HG02840 (cell line): ENCODE data around the gene SCYGR6.

Source experiments
- ATAC-seq: cut with Tn5 transposase; IDR thresholded peaks from one replicate; pipeline ENCODE4 v1.9.1; 2021; ENCODE audit warnings: mild to moderate bottlenecking, moderate library complexity, moderate number of reproducible peaks; ENCODE audit not compliant: unreplicated experiment, low FRiP score

Gene SCYGR6

GRCh38 chr2:227716501-227716900 is 8.1 kb downstream of the SCYGR6 start:
- ATAC-seq = no peak

- ATAC-seq = no peak
These were observed 11.3 kb downstream of the SCYGR6 start for GRCh38 chr2:227713291-227713690.

GRCh38 chr2:227710986-227711385 is 13.6 kb downstream of the SCYGR6 start:
- no peak for ATAC-seq

- ATAC-seq = no peak
These were observed 17.2 kb downstream of the SCYGR6 start for GRCh38 chr2:227707390-227707789.

- no peak for ATAC-seq
These were observed 17.7 kb downstream of the SCYGR6 start for GRCh38 chr2:227706859-227707258.

GRCh38 chr2:227703961-227704360 is 20.6 kb downstream of the SCYGR6 start:
- ATAC-seq = no peak

- no peak for ATAC-seq
These were observed 21.3 kb downstream of the SCYGR6 start for GRCh38 chr2:227703280-227703732.

- no peak for ATAC-seq
These were observed 23.0 kb downstream of the SCYGR6 start for GRCh38 chr2:227701556-227701955.

GRCh38 chr2:227696990-227697679 is 27.4 kb downstream of the SCYGR6 start:
- no peak for ATAC-seq

GRCh38 chr2:227687189-227687588 is 37.4 kb downstream of the SCYGR6 start:
- ATAC-seq = no peak

- ATAC-seq = no peak
These were observed 40.3 kb downstream of the SCYGR6 start for GRCh38 chr2:227684258-227684657.

- ATAC-seq = no peak
These were observed 46.6 kb downstream of the SCYGR6 start for GRCh38 chr2:227677928-227678327.

- no peak for ATAC-seq
These were observed 50.1 kb downstream of the SCYGR6 start for GRCh38 chr2:227674485-227674884.
